ENCODE measurements around the gene DAO.
A peak's percentile ranks its signal among the peaks of the same experiment; 100 is the strongest.
"Not testable (repeated sequence)": the region's sequence is repeated elsewhere in the genome, so short reads cannot be mapped to it uniquely, and the experiment has no call there.

The DAO gene

GRCh38 chr12:108879615-108880254 lies at the start of gene DAO:
TSS of gene DAO (plus strand) at chr12:108880092. CDS start at chr12:108885007, 4,915 bp downstream.
- no peak for DNase-seq

- DNase-seq, result no peak
These were observed 48.4 kb upstream of the DAO start for GRCh38 chr12:108831309-108831991.

- DNase-seq, result no peak
These were observed 47.7 kb upstream of the DAO start for GRCh38 chr12:108832208-108832607.

GRCh38 chr12:108832730-108833354 lies 47.0 kb upstream of the DAO start:
- no peak for DNase-seq

- DNase-seq, result no peak
These were observed 46.5 kb upstream of the DAO start for GRCh38 chr12:108833355-108833733.

GRCh38 chr12:108833757-108834472 lies 46.0 kb upstream of the DAO start:
- DNase-seq, result no peak

- no peak for DNase-seq
These were observed 43.8 kb upstream of the DAO start for GRCh38 chr12:108835860-108836634.

GRCh38 chr12:108837239-108837638 lies 42.7 kb upstream of the DAO start:
- no peak for DNase-seq

- DNase-seq, result no peak
These were observed 42.2 kb upstream of the DAO start for GRCh38 chr12:108837680-108838079.

- DNase-seq, result peak; percentile 70
These were observed 41.5 kb upstream of the DAO start for GRCh38 chr12:108838194-108839017.

- no peak for DNase-seq
These were observed 40.6 kb upstream of the DAO start for GRCh38 chr12:108839018-108839889.

GRCh38 chr12:108839890-108840230 lies 40.0 kb upstream of the DAO start:
- no peak for DNase-seq

GRCh38 chr12:108840605-108841332 lies 39.1 kb upstream of the DAO start:
- DNase-seq, result no peak

GRCh38 chr12:108841825-108842224 lies 38.1 kb upstream of the DAO start:
- not testable (repeated sequence) for DNase-seq

GRCh38 chr12:108842361-108842760 lies 37.5 kb upstream of the DAO start:
- DNase-seq, result no peak

GRCh38 chr12:108843187-108843586 lies 36.7 kb upstream of the DAO start:
- DNase-seq, result no peak

- no peak for DNase-seq
These were observed 34.2 kb upstream of the DAO start for GRCh38 chr12:108845696-108846095.

GRCh38 chr12:108846290-108846701 lies 33.6 kb upstream of the DAO start:
- no peak for DNase-seq

GRCh38 chr12:108847705-108848104 lies 32.2 kb upstream of the DAO start:
- no peak for DNase-seq

GRCh38 chr12:108849660-108850059 lies 30.2 kb upstream of the DAO start:
- no peak for DNase-seq
